Adrenal gland (tissue), 5 donors: ENCODE measurements around the gene ARHGAP25.

Experiments used
- CTCF ChIP-seq, 6 experiments: fragments of 450-650 bp in 4 of 6; fragments of 200-600 bp in 2 of 6; sonication (generic) in 1 of 6; IDR thresholded peaks; 1 replicate in 5 of 6; 2 replicates in 1 of 6; pipeline versions ENCODE4 v1.5.1 to v1.8.0; 2016 to 2021; ENCODE audit warnings: antibody characterized with exemption in 6 of 6, mild to moderate bottlenecking in 2 of 6, moderate library complexity in 1 of 6
- POLR2A ChIP-seq, 2 donors: fragments of 450-650 bp; IDR thresholded peaks; one replicate each; pipeline ENCODE4 v1.6.1; 2017; ENCODE audit warnings: antibody characterized with exemption in 2 of 2, mild to moderate bottlenecking in 2 of 2, moderate library complexity in 1 of 2
- donor health status: DM: no; HTN: no; CAD: no.

GRCh38 chr2:68764806-68765311 lies 30.2 kb downstream of the ARHGAP25 start:
- TF ChIP-seq POLR2A (IDR thresholded peaks at IDR 0.05) (no peak), CTCF (IDR thresholded peaks at IDR 0.05) (no peak)
